GM18868 (cell line): Measurements from ENCODE around the gene IRX4.

Experiments
- ATAC-seq: cut with Tn5 transposase; IDR thresholded peaks from one replicate; pipeline ENCODE4 v1.9.1; 2021; ENCODE audit warnings: mild to moderate bottlenecking, moderate library complexity; ENCODE audit not compliant: unreplicated experiment

IRX4 gene

DNA sequence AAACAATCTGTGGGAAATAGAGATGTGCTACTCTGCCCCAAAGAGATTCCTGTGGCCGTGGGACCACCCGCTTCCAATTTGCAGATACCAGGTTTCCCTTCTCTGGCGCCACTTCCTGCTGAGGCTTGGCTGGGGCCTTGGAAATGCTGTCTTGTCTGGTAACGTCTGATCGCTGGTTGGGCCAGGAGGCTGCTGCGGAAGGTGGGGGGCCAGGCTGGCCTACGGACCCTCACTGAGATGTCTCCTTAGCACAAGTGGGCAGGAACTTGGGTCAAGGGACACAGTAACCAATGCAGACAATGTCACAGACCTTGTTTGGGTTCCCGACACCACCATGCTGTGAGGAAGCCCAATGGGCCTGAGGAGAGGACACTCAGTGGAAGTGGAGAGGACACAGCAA is 31.7 kb upstream of the IRX4 start:
- no peak for ATAC-seq

DNA sequence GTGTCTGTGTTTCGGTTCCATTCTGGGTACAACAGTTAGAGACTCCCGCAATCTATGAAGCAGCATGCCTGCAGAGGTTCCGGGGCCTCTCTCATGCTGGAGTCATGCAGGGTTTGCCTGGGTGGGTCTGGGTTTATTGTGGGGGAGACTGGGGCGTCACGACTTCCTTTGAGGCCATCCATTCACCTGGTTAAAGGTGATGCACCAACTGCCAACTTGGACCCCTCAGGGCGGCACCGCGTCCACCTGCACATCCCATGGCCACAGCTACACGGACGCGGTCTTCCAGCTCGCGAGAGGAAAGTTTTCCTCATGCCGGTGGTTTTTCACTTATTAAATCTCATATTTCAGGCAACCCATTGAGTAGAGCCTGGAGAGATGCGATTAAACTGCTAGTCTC is 30.9 kb upstream of the IRX4 start:
- no peak for ATAC-seq

DNA sequence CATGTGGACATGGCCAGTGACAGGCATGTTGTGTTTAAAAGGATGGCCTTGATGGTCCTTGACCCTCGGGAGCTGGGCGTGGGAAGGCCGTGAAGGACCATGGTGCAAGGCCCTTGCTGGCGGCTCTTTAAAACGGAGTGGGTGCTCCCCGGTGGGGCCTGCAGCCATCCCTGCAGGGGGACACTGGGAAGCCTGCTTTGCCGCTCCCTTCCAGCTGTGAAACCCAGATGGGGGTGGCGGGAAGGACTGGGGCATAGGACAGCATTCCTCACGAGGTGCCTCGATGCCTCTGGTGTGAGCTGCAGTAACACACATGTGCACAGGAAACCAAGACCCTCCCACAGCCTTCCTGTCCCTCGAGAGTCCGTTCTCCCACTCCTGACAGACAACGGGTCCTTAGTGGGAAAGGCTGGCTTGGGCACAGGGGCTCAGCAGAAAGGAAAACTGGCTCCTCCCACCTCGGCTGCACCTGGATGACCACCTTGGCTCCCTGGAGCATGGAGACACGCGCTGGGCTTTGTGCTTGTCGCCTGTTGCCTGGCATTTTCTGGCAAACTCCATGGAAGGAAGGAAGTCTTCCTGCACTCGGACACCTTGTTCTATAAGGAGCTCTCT is 30.3 kb upstream of the IRX4 start:
- no peak for ATAC-seq

DNA sequence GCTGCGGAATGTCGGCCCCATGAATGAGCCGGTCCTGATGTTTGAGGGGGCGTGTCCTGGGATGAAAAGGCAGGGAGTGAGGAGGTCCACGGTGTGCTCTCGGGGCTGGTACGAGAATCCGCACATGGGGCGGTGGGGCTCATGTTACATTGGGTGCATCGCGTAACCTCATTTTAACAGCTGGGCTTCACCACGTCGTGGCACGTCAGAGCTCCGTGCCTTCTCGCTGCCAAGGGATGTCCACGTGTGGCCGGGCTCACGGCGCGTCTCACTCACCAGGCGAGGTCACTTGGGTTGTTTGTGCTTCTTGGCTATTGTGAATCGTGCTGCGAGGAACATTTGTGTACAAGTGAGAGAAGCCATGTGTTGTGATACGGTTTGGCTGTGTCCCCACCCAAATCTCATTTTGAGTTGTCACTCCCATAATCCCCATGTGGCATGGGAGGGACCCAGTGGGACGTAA is 29.1 kb upstream of the IRX4 start:
- no peak for ATAC-seq

DNA sequence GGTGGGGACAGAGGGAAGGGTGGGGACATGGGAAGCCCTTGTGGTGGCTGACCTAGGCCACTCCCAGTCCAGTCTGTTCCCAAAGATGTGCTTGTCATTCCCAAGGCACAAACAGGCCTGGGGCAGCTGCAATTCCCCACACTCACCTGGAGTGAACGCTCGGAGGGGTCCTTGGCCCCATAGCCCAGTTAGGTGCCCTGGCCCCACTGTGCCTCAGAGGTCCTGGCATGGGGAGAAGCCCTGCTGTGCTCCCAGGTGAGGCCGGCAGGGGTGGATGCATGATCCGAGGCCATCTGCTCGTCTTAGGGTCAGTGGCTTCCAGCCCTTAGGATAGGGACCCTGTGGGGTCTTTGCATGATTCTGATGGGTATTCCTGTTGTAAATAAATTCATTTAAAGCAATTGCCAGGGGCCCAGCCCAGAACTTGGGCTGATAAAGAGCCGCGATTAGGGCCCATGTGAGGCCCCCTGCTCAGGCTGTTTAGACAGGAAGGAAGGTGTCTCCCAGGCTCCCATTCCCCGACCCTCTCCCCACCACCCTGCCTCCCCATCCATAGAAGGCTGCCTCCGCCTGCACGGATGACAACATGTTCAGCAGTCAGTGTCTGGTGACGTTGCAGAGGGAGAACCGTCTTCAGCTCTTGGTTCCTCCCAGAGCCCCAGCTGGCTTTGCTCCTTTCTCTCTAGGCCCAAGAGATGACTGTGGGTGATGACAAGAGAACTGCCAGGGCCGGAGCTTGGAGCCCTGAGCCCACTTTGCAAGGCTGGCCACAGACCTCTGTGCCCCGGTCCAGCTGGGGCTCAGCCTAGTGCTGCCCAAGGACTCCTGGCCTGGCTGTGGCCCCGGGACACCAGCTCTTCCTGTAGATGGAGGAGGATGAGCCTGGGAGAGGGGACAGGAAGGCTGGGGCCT is 28.4 kb upstream of the IRX4 start:
- ATAC-seq = no peak

DNA sequence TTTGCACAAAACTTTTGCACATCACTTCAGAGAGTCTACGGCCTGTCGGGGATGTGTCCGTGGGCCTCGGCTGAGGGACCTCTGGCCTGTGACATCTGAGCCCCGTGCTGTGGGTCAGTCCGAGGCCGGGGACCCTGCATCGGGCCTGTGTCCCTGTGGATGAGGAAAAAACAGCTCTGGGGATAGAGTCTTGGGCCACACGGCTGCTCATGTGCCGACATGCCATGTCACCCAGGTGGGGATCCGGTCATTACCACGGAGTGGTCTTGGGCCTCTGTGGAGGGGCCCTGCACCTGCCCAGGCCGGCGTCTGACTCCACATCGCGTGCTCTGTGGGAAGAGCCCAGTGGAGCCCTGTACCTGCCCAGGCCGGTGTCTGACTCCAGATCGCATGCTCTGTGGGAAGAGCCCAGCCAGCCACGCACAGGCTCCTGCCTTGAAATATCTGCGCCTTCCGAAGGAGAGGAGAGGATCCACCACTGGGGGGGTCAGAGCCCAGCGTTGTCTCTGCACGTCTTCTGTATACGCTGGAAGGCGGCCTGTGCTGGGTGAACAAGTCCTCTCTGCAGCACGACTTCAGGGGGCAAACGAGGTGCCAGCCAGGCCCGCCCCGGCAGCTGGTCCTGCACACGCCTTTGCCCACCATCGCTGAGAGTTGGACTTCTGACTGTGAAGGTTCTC is 27.5 kb upstream of the IRX4 start:
- ATAC-seq = no peak

DNA sequence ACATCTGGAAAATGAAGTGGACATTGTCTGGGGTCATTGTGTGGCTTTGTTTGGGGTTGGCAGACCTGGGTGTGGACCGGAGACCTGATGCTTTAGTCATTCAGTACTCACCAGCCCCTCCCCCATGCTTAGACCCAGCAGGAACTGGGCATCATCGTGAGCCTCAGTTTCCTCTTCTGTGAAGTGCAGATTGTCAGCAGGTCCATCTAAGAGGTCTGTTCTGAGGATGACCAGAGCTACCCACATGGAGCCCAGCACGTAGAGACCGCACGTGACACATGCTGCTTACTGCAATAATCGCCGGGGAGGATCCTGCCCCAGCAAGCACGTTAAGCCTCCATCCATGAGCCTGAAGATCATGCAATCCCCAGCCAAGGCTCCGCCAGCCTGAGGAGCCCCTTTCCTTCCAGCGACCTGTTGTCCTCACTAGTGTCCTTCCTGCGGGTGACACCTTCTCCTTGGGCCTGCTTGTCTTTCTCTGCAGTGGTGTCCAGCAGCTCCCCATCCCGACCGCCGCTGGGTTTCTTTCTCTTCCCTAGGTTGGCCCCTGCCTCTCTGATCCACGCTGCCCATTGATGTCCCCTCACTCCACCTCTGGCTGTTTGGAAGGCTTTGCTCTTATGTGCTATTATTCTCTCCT is 26.7 kb upstream of the IRX4 start:
- ATAC-seq = no peak

DNA sequence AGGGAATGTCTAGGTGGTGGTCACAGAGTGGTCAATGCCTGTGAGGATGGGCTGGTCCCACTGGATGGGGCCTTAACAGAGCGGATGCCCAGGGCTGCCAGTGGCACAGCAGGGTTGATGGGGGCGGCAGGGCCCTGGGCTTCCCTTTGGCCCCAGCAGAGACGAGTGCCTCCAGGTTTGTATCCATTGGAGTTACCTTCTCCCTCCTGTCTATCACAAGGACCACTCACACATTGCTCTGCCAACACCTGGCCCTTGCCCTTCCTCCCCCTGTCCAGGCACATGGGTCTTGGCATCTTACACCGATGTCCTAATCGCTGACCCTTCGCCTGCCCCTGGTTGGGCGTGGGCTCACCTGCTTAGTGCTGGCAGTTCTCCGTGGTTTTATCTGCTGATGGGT is 26.2 kb upstream of the IRX4 start:
- no peak for ATAC-seq

DNA sequence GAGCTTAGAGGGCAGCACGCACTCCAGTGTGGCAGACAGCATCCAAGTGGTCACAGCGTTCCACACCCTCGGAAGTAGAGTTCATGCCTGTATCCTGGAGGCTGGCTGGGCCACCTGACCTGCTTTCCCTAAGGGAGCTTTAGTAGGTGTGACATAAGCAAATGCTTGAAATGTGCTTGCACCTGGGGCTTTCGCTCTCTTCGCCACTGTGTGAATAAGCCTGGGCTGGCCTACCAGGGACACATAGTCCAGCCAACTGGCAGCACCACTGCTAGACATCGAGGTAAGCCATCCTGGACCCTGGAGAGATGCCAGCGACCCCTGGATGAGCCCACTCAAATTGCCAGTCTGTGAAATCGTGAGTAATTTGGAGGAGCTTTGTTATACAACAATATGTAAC is 24.9 kb upstream of the IRX4 start:
- no peak for ATAC-seq

DNA sequence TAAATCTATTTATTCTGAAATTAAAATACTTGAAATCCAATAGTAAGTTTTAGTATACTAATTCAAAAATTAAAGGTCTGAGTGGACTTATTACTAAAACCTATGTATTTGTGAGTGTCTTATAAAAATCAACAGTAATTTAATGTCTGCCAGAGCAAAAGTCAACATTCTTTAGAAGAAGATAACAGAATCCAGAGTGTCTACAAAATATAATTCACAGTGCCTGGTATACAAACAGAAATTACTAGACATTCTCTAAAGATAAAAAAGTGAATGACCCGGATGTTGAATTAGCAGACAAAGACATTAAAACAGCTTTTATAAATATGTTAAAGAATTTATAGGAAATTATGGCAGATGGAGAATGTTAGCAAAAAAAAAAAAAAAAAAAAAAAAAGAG is 22.4 kb upstream of the IRX4 start:
- no peak for ATAC-seq

DNA sequence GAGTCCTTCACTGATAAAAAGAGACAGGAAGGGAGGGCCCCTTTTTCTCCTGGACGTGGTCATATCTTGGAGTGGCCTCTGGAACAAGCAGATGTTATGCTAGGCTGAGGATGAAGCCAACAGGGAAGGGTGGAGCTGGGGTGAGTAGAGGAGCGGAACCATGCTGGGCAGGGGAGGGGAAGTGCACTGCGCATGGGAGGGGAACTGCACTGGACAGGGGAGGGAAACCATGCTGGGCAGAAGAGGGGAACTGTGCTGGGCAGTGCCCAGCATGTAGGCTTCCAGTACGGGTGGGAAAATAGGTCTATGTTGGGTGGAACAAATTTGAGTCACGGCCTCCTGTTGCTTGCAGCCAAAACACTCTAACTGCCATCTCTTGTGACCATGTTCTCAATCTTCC is 19.3 kb upstream of the IRX4 start:
- ATAC-seq = no peak

DNA sequence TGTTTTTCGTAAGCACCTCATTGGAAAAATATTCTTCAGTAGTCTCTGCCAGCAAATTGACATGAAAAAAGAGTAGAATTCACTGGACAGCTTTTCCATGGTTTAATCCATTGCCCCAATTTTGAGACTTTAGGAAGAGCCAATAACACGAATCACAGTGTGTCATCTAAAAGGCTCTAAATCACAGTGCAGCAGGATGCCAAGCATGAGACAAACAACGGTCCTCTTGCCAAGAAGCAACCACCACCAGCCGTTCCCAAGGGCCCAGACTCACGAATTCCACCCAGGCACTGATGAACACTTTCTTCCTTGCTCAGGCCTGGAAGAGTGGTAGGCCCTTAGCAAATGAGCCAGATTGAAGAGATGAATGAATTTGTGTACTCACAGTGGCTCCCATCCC is 18.3 kb upstream of the IRX4 start:
- ATAC-seq = no peak

DNA sequence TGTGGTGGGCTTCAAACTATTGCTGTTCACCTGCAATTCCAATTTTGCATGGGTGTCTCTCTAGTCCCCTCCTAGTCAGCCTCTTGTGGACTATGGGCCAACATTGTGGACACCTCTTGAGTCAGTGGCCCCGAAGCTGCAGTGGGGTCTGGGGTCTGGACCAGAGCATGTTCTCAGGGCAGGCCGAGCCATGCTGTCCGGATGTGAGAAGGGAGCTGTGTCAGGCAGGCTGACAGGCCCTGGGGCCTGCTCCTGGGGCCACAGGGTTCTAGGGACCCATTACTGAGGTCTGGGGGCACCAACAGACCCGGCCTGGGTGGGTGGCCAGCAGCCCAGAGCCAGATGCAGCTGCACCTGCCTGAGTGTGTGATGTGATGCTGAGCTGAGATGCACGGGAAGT is 16.5 kb upstream of the IRX4 start:
- ATAC-seq = no peak

DNA sequence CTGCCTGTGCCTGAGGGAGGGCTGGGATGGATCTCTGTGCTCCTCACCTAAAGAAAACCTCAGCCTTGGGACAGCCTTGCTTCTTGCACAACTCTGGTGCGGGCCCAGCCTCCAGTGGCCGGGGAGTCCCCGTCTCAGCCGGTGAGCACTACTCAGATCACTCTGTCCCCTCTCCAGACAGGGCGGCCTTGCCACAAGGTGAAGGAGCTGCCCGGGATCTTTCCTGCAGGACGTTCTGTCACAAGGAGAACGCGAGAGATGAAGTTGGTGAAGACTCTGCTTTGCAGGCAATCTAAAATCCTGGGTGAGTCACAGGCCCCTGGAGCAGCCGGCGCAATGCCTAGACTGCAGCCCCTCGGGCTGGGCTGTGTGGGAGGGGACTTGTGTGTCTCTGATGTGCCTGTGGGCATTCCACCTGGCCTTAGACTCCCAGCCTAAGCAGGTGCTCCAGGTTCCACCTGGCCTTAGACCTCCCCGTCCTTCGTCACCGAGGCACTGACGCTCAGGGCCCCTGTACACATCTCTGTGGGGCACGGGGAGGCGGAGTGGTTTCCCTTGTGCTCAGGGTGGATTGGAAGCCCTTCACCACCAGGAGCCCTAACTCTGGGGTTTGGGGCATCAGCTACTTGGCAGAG is 15.2 kb upstream of the IRX4 start:
- no peak for ATAC-seq

DNA sequence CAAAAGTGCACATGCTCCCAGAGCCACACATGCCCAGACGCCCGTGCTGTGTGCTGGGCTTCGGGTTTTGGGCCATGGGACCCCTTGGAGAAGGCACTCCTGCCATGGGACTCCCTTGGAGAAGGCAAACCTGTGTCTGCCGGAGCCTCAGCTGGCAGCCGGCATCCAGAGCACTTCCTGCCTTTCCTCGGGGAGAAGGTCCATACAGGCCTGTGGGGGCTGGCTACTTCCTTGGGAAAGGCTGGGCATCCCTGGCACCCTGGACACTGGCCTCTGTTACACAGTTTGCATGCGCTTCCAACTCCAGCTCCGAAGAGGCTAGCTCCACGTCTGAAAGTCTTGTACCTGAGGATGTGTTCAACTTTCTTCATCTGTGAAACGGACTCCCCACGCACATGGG is 14.7 kb upstream of the IRX4 start:
- no peak for ATAC-seq

DNA sequence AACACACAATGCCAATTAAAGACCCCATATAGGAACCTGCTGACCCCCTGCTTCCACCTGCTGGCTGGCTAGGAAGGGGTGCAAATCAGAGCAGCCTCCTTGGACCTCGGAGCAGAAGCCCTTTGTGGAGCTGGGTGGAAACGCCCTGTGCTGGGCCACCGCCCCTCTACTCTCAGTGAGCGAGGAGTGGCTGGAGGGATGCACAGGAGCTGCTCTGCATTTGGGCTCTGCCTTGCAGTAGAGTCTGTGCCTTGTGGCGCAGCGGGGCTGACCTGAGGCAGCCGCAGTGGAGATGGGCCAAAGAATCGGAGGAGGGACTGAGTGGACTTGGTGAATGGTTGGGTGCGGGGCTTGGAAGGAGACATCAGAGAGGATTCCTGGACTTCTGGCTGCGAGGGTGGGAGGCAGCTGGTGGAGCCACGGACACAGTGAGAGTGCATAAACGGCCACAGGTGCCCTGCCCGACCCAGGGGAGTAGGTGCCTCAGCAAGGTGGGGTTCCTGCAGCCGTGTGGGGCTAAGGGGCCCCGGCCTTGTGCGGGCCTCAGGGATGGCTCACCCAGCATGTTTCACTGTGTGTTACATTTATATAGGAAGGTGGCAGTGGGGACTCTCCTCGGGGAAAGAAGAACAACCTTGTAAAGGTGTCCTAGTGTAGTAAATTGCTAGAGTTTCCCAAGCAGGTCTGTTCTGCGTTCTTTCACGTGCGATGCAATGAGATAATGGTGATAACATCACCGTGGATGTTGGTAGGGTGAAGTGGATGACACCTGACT is 14.1 kb upstream of the IRX4 start:
- ATAC-seq = no peak

DNA sequence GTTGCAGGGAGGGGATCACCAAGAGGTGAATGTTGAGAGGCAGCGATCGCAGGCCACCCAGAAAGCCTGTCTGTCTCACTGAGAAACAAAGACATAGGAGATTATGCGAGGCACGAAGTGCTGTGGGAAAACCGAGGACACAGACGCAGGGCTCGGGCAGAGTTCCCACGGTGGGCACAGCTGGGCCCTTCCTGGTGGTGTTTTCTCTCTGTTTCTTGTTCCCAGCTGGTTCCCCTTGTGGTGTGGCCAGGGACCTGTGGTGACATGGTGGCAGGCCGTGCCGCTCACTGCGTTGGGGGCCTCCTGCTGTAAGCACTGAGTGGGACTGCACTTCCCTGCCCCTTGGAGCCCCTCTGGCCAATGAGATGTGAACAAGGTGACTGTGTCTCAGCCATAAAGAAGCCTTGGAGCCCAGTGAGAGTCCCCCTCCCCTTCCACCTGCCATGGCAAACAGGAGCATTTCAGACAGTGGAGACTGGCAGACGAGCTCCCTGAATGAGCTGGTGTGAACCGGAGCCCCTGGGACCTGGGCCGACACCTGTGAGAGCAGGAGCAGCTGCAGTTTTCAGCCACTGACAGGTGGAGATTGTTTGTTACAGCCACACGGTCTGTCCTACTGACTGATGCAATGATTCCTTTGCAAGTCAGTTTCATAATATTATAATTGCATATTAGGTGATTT is 13.2 kb upstream of the IRX4 start:
- ATAC-seq = no peak

DNA sequence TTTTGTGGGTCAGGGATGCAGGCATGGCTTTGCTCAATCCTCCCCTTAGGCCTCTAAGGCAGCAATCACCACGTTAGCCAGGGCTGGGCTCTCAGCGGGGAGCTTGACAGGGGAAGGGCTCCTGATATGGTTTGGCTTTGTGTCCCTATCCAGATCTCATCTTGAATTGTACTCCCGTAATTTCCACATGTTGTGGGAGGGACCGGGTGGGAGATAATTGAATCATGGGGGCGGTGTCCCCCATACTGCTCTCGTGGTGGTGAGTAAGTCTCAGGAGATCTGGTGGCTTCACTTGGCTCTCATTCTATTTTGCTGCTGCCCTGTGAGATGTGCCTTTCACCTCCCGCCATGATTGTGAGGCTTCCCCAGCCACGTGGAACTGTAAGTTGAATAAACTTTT is 11.5 kb upstream of the IRX4 start:
- no peak for ATAC-seq

DNA sequence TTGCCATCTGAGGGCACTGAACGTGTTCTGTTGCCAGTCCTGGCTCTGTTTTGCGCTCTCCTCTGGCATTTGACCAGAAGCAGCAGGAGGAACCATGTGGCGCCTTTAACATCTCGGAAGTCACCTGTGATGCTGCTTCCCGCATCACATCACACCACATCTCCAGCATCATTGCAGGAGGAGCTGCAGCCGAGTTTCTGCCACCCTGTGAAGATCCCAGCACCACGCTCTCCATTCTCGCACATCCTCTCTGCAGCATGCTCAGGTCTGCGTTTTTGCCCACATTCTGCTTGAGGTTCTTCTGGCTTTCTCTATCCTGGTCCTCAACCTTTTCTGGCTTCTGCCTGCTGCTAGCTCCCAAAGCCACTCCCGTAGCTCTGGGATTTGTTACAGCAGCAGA is 11.0 kb upstream of the IRX4 start:
- no peak for ATAC-seq
